DMS153 (cell line): ENCODE data around the gene NADSYN1.
A peak's percentile ranks its signal among the peaks of the same experiment; 100 is the strongest.
"Not testable (repeated sequence)": the region's sequence is repeated elsewhere in the genome, so short reads cannot be mapped to it uniquely, and the experiment has no call there.

Experiments
- DNase-seq: peaks from one replicate; lab custom pipeline; 2025; lab: John Stamatoyannopoulos, UW

Gene NADSYN1

DNA sequence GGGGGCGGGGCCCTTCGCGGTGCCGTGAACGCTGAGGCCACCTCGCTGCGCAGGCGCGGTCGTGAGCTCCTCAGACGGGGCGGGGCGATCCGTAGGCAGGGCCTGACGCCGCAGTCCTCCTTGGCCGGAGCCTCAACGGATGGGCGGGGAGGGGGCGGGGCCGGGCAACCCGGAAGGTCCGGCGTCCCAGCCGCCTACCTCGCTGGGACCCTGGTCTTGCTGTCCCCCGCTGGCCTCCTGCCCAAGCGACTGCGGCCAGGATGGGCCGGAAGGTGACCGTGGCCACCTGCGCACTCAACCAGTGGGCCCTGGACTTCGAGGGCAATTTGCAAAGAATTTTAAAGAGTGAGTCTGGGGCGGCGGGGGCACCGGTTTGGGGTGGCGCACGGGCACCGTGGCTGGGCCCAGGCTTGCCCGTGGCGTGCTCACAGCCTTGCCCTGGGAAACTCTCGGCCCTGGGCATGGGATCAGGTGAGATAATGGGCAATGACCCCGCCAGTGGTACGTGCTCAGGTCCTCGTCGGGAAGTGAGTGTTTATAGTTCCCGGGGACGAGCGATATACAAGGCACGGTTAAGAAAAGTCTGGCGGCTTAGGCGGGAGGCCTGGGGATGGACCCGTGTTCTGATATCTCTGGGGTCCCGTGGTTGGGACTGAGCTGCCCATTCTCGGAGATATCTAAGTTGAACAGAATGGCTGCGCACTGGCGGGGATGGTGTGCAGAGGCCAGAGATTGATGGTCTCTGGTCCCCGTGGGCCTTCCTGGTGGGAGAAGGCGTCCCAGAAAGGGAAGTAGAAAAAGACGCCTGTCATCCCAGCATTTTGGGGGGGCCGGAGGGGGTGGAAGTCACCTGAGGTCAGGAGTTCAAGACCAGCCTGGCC is at the start of gene NADSYN1:
NADSYN1 (plus strand) TSS at position 167 of the 881 bp plus-strand sequence; CDS start at position 261, 94 bp downstream.
- peak; percentile 85 for DNase-seq

DNA sequence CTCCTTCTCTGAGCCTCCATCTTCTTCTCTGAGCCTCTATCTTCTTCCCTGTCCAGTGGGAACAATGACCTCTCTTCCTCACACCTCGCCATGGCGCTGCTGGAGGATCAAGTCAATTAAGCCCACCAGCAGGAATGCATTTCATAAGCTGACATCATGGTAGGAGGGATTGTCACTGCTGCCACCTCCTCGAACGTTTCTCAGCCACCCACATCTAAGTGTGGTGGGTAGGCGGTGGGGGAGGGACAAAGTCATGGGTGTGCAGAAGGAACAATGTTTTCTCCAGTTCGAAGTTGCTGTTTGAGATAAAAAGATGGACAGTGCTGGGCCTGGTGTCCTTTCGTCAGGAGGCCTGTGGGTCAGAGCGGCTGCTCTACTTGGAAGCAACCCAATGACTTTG is 48.8 kb upstream of the NADSYN1 start:
- DNase-seq = no peak

- peak; percentile 38 for DNase-seq
Measured at GRCh38 chr11:71406681-71407080, 46.3 kb upstream of the NADSYN1 start.

- DNase-seq = no peak
Measured at GRCh38 chr11:71407356-71407755, 45.6 kb upstream of the NADSYN1 start.

DNA sequence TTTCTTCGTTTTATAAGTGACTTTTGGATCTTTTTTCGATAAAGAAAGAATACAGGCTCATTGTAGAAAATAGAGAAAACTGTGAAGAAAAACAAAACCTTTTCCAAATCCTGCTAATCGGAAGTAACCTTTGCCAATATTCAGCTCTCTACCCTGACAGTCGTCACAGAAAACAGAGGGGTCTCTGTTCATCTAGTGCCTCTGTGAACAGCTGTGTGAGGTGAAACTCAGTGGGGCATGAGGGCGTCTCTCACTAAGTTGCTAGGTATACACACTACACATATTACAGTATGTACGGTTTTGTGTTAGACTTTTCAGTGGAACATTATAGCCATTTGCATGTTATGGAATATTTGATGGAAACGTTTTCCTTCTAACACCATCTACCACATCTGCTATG is 44.2 kb upstream of the NADSYN1 start:
- DNase-seq = no peak

- no peak for DNase-seq
Measured at GRCh38 chr11:71410363-71410966, 42.5 kb upstream of the NADSYN1 start.

- no peak for DNase-seq
Measured at GRCh38 chr11:71414645-71415044, 38.4 kb upstream of the NADSYN1 start.

DNA sequence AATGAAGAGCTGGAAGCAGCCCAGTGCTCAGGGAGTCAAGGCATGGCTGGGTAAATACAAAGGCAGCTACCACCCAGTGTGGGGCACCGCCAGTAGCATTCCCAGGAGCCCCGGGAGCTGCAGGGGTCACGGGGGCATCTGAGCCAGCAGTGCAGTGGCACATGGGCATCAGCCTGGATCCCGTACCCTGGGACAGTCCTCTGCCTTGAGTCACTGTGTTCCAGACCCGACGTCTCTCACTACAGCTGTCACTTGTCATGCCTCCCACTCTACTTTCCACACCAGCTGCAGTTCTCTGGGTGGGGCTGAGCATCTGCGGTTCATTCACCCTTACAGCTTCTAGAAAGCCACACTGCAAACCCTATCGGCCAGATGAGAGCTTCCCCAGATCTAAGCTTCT is 34.4 kb upstream of the NADSYN1 start:
- DNase-seq = no peak

- DNase-seq = peak; percentile 51
Measured at GRCh38 chr11:71420455-71421241, 32.4 kb upstream of the NADSYN1 start.

GRCh38 chr11:71421392-71421950 is 31.5 kb upstream of the NADSYN1 start:
- DNase-seq = no peak

DNA sequence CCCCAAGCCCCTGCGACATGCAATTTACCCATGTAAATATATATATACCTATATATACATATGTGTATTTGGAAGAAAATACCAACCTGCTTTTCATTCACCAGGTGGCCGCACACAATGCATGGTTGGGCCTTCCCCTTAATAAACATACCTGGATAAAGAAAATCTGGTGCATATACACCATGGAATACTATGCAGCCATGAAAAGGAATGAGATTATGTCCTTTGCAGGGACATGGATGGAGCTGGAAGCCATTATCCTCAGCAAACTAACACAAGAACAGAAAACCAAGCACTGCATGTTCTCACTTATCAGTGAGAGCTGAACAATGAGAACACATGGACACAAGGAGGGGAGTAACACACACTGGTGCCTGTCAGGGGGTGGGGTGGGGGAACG is 30.7 kb upstream of the NADSYN1 start:
- DNase-seq = not testable (repeated sequence)

DNA sequence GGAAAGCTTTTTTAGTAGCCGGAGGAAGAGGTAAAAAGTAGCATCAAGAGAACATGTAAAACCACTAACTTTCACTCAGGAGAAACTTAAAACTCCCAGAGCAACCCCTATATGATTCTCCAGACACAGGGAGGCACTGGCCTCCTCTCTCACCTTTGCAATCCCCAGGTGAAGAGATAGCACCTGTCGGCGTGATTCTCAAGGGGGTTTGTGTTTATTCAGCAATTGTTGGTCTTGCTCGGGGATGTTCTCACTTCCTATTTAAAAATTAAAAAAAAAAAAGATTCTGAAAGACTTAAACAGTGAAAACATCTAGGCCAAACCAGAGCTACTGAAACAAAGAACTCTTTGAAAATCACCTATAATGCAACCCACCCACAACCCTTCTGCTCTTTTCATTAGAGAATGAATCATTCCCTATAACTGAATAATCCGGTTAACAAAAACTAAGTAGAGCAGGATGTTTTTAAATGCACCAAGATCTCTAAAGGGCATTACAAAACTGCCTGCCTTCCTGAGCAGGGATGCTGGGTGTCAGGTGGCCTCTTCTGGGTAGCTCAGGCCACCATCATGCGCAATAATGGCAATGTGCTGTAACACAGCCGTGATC is 29.7 kb upstream of the NADSYN1 start:
- no peak for DNase-seq

DNA sequence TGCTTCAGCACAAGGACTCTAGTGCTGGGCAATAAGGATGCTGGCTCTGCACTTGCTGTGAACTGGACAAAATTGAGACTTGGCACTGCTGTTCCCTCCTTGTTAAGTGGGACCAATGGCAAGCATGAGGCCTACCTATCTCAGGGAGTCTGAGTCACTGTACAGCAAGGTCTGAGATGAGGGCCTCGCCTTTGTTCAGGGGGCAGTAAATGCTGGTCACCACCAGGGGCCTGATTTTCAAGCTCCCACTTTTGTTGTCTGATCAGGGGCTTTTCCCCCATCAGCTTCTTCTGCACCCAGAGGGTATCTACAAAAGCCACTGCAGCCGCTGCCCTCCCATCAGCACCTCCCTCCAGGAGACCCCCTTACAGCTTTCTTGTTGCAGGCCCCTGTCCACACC is 27.6 kb upstream of the NADSYN1 start:
- DNase-seq = no peak

DNA sequence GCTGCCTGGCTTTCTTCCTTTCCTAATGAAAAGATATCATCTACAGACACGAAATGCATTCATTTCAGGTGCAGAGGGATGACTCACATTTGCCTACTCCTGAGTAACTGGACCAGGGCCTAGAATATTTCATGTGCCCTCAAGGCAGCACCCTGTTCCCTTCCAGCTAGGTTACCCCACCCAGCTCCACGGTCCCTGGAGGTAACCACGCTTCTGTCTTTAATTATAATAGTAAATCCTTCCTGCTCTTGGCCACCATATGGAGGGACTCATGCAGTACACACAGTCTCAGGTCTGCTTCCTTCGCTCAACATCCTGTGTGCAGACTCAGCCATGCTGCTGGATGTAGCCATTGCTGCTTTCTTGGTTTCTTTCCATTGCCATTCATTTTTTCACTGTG is 27.1 kb upstream of the NADSYN1 start:
- no peak for DNase-seq

DNA sequence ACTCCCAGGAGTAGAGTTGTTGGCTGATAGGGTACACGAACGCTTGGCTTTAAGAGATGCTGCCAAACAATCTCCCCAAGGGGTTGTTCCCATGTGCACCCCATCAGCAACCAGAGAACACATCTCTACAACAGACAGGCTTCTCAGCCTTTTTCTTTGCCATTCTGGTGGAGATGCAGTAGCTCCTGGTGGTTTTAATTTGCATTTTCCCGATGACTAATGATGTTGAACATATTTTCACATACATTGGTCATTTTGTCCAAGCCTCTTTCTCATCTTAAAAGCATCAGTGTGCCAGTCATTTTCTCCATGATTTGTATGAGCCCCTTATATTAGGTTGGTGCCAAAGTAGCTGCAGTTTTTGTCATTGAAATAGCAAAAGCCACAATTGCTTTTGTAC is 26.6 kb upstream of the NADSYN1 start:
- no peak for DNase-seq

GRCh38 chr11:71428861-71429435 is 24.1 kb upstream of the NADSYN1 start:
- no peak for DNase-seq

DNA sequence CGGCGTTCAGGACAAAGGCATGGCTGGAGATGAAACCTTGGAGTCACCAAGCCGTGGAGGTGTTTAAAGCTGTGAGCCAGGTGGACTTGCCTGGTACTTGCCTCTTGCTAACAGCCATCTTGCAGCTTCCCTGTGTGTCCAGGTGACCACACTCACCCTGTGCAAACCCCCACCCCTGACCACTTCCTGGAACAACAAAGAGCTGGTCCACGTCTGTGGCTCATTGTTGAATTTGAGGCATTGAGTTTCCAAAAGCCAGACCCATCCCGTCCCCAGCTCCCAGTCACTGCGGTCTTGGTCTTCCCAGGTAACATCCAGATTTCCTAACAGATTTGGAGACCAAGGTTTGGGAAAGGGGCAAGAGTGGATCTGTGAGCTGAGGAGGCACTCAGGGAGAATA is 23.3 kb upstream of the NADSYN1 start:
- DNase-seq = no peak

GRCh38 chr11:71430166-71430565 is 22.8 kb upstream of the NADSYN1 start:
- DNase-seq = no peak

DNA sequence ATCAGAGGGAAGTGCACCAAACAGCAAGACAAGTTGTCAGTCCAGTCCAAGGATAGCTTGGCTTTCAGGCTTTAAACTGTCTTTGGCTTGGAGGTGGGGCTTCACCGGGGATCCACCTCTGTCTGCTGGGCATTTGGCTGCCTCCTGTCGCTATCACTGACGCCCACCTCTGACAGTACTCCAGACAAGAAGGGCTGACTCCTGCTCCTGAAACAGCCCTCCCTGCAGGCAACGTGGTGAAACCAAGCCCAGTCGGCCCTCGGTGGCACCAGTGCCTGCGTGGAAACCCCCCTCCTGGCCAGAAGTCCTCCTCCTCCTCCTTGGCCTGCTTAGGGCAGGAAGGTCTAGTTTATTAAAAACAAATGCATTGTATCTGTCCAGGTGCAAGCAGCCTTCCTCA is 21.7 kb upstream of the NADSYN1 start:
- no peak for DNase-seq

GRCh38 chr11:71432761-71433647 is 20.0 kb upstream of the NADSYN1 start:
- DNase-seq = no peak
